Measurements from ENCODE around the gene MBP.

DNA sequence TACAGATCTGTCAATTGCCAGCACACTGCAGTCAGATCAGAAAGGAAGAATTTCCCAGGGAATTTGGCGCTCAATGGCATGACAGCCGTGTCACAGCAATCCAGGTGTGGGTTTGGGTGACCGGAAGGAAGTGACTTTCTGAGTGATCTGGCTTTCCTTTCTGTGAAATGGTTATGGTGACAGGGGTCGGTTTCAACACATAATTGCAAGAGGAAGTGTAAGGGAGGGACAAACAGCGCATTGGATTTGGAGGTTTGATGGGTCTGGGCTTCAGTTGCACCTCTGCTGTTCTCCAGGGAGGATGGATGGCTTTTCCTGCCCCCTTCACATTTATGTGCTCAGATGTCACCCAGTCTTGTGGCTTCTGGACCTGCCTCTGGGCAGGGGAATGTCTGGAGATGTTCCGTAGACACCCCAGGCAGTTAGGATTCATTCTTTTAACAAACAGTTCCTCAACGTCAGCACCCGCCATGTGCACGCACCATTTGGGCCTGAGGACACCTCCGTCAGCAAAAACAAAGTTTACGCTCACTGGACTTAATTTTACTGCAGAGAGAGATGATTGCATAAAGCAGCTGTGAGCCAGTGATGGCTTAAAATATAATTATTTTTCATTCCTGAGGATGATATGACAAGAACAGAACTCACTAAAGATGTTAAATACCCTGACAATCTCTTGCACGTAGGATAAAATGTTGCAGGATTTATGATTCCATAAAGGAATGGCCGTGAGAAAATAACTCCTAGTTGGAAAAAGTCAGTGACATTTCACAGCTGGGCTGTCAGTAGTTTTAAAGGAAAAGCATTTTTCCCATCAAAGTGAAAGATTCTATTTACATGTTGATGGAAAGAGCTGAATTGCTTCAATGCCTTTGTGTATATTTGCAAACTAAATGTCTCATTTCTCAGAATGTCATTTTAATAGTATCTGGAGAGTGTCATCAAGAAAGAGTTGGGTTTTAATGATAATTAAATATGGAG lies 36.9 kb downstream of the MBP start:
- TF ChIP-seq ZNF8 (CRISPR knock-in tag; IDR thresholded peaks at IDR 0.05) (no peak), PATZ1 (CRISPR knock-in tag; IDR thresholded peaks at IDR 0.05; ENCODE audit: borderline replicate concordance) (no peak), ZNF70 (CRISPR knock-in tag; IDR thresholded peaks at IDR 0.05) (no peak), ISL1 (CRISPR knock-in tag; IDR thresholded peaks at IDR 0.05) (no peak), TCF4 (CRISPR knock-in tag; IDR thresholded peaks at IDR 0.05; ENCODE audit: borderline replicate concordance) (no peak), RARB (CRISPR knock-in tag; IDR thresholded peaks at IDR 0.05) (no peak)

Data from SK-N-SH treated with all-trans-retinoic acid at 6 μM for 48 hours (cell line).